ENCODE measurements around the gene ARHGDIA.

GRCh38 chr17:81858967-81859905 lies 11.9 kb downstream of the ARHGDIA start:
- TF ChIP-seq, protein P1, sequence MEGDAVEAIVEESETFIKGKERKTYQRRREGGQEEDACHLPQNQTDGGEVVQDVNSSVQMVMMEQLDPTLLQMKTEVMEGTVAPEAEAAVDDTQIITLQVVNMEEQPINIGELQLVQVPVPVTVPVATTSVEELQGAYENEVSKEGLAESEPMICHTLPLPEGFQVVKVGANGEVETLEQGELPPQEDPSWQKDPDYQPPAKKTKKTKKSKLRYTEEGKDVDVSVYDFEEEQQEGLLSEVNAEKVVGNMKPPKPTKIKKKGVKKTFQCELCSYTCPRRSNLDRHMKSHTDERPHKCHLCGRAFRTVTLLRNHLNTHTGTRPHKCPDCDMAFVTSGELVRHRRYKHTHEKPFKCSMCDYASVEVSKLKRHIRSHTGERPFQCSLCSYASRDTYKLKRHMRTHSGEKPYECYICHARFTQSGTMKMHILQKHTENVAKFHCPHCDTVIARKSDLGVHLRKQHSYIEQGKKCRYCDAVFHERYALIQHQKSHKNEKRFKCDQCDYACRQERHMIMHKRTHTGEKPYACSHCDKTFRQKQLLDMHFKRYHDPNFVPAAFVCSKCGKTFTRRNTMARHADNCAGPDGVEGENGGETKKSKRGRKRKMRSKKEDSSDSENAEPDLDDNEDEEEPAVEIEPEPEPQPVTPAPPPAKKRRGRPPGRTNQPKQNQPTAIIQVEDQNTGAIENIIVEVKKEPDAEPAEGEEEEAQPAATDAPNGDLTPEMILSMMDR (IDR thresholded peaks at IDR 0.05; ENCODE audit: poor library complexity): no peak
- no peak for TF ChIP-seq EZH2 (IDR thresholded peaks at IDR 0.05; ENCODE audit: borderline replicate concordance)

All from hepatocyte (in vitro differentiated cells).